ENCODE data around the gene FBXL22. TPM values are rescaled to one million over a fixed set of nuclear protein-coding genes. Genes with fewer than 3 reads are reported as not detected.
A peak's percentile ranks its signal among the peaks of the same experiment; 100 is the strongest.

FBXL22 gene
- total RNA-seq, 1 donor from 2014 or later, result 0.63 TPM

GRCh38 chr15:63598473-63599400 lies 1.6 kb downstream of the FBXL22 start:
- DNase-seq (ENCODE audit: low spot score in 2 of 2, unreplicated experiment in 2 of 2), result no peak
- peaks cover 17% of the 10 kb centered on the region for H3K4me1 Mint-ChIP-seq
- H3K36me3 Mint-ChIP-seq, result peaks cover 7% of the 10 kb centered on the region
- no peaks in the 10 kb centered on the region for H3K9me3 Mint-ChIP-seq
- H3K4me3 Mint-ChIP-seq, result no peak overlapping the region
- H3K27me3 Mint-ChIP-seq (ENCODE audit: low read depth), result peaks cover 18% of the 10 kb centered on the region
- H3K27ac Mint-ChIP-seq, result peak overlapping the region; percentile 16
- TF ChIP-seq, protein P1, sequence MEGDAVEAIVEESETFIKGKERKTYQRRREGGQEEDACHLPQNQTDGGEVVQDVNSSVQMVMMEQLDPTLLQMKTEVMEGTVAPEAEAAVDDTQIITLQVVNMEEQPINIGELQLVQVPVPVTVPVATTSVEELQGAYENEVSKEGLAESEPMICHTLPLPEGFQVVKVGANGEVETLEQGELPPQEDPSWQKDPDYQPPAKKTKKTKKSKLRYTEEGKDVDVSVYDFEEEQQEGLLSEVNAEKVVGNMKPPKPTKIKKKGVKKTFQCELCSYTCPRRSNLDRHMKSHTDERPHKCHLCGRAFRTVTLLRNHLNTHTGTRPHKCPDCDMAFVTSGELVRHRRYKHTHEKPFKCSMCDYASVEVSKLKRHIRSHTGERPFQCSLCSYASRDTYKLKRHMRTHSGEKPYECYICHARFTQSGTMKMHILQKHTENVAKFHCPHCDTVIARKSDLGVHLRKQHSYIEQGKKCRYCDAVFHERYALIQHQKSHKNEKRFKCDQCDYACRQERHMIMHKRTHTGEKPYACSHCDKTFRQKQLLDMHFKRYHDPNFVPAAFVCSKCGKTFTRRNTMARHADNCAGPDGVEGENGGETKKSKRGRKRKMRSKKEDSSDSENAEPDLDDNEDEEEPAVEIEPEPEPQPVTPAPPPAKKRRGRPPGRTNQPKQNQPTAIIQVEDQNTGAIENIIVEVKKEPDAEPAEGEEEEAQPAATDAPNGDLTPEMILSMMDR (IDR thresholded peaks at IDR 0.05; ENCODE audit: unreplicated experiment), result no peak

- peak overlapping the region; percentile 56 for H3K27ac Mint-ChIP-seq
- TF ChIP-seq, protein P1 (IDR thresholded peaks at IDR 0.05; ENCODE audit: unreplicated experiment), result no peak
- H3K4me3 Mint-ChIP-seq, result peak overlapping the region; percentile 65
- peaks cover 25% of the 10 kb centered on the region for H3K27me3 Mint-ChIP-seq (ENCODE audit: low read depth)
- DNase-seq (ENCODE audit: low spot score in 2 of 2, unreplicated experiment in 2 of 2), result no peak
- H3K4me1 Mint-ChIP-seq, result peaks cover 17% of the 10 kb centered on the region
- H3K9me3 Mint-ChIP-seq, result no peaks in the 10 kb centered on the region
- peaks cover 2% of the 10 kb centered on the region for H3K36me3 Mint-ChIP-seq
Measured at GRCh38 chr15:63599401-63600000, 2.3 kb downstream of the FBXL22 start.

GRCh38 chr15:63600001-63600615 lies 2.9 kb downstream of the FBXL22 start:
- TF ChIP-seq, protein P1 (IDR thresholded peaks at IDR 0.05; ENCODE audit: unreplicated experiment), result no peak
- Mint-ChIP-seq H3K9me3 (no peaks in the 10 kb centered on the region), H3K4me3 (peak overlapping the region; percentile 65), H3K4me1 (peaks cover 17% of the 10 kb centered on the region), H3K36me3 (no peaks in the 10 kb centered on the region), H3K27me3 (ENCODE audit: low read depth) (peaks cover 29% of the 10 kb centered on the region), H3K27ac (peak overlapping the region; percentile 56)
- DNase-seq (ENCODE audit: low spot score in 2 of 2, unreplicated experiment in 2 of 2), result no peak

DNA sequence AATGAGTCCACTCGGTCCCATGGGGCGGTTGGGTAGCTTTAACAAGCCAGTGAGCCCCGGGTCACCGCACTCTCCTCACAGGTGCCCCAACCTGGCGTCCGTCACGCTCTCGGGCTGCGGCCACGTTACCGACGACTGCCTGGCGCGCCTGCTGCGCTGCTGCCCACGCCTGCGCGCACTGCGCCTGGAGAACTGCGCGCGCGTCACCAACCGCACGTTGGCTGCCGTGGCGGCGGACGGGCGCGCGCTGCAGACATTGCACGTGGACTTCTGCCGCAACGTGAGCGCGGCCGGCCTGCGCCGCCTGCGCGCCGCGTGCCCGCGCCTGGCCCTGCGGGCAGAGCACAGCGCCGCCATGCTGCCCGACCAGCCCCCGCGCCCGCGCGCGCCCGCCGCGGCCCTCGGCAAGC lies 3.4 kb downstream of the FBXL22 start:
- no peaks in the 10 kb centered on the region for H3K36me3 Mint-ChIP-seq
- H3K4me1 Mint-ChIP-seq, result peaks cover 17% of the 10 kb centered on the region
- TF ChIP-seq, protein P1 (IDR thresholded peaks at IDR 0.05; ENCODE audit: unreplicated experiment), result no peak
- DNase-seq (ENCODE audit: low spot score in 2 of 2, unreplicated experiment in 2 of 2), result peak; percentile 75 to 85
- H3K27me3 Mint-ChIP-seq (ENCODE audit: low read depth), result peaks cover 32% of the 10 kb centered on the region
- H3K27ac Mint-ChIP-seq, result no peak overlapping the region
- peak overlapping the region; percentile 87 for H3K4me3 Mint-ChIP-seq
- H3K9me3 Mint-ChIP-seq, result no peaks in the 10 kb centered on the region

DNA sequence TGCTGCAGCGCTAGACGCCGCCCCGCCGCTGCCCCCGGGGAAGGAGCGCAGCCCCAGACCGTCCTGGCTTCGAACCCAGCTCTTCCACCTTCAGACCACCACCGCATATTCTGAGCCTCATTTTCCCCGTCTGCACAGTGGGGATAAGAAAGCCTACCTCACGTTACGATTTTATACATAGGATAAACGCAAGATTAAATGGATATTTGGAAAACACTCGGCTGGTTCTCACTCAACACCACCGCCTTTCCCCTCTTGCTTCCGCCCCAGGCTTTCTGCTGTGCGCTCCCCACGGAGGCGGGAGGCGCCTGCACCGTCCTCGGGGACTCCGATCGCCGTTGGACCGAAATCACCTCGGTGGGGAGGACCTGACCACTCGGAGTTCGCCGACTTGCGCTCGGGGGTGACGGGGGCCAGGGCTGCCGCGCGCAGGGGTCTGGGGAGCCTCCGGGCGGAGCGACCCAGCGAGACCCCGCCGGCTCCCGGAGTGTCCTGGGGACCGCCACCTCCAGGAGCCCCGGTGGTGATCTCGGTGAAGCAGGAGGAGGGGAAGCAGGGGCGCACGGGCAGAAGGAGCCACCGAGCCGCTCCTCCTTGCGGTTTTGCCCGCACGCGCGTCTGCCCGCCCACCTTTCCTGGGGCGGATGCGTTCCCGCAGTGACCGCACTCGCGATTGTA lies 4.0 kb downstream of the FBXL22 start:
- peak overlapping the region; percentile 69 for H3K27ac Mint-ChIP-seq
- no peaks in the 10 kb centered on the region for H3K9me3 Mint-ChIP-seq
- H3K36me3 Mint-ChIP-seq, result no peaks in the 10 kb centered on the region
- H3K4me1 Mint-ChIP-seq, result peaks cover 17% of the 10 kb centered on the region
- H3K4me3 Mint-ChIP-seq, result peak overlapping the region; percentile 87
- peak in 1 of 2 experiments; percentile 56 for DNase-seq (ENCODE audit: low spot score in 2 of 2, unreplicated experiment in 2 of 2)
- H3K27me3 Mint-ChIP-seq (ENCODE audit: low read depth), result peaks cover 37% of the 10 kb centered on the region
- TF ChIP-seq, protein P1 (IDR thresholded peaks at IDR 0.05; ENCODE audit: unreplicated experiment), result no peak

Data from mesothelial cell of epicardium (in vitro differentiated cells).